Peyer's patch (tissue), 4 donors: ENCODE data around the gene SH3RF1. TPM values are rescaled to one million over a fixed set of nuclear protein-coding genes. Genes with fewer than 3 reads are reported as not detected.

Experiments used
- DNase-seq, 3 donors: peaks; one replicate each; pipeline ENCODE4 v3.0.0-alpha.2; 2017 to 2019
- H3K27ac ChIP-seq, 4 donors: fragments of 200-600 bp; sonication (generic); one replicate each; pipeline ENCODE4 v1.5.1; 2016 to 2019
- H3K27me3 ChIP-seq, 2 donors: fragments of 200-600 bp; sonication (generic); one replicate each; pipeline ENCODE4 v1.5.1; 2019
- H3K36me3 ChIP-seq, 3 donors: fragments of 200-600 bp; sonication (generic); one replicate each; pipeline ENCODE4 v1.5.1; 2016 to 2019
- H3K4me1 ChIP-seq, 4 donors: fragments of 200-600 bp; sonication (generic); one replicate each; pipeline ENCODE4 v1.5.1; 2016 to 2019
- H3K4me3 ChIP-seq, 4 donors: fragments of 200-600 bp; sonication (generic); 1 replicate in 3 of 4; 2 replicates in 1 of 4; pipeline ENCODE4 v1.5.1; 2016 to 2019; ENCODE audit warnings: mild to moderate bottlenecking in 1 of 4
- H3K9me3 ChIP-seq, 4 donors: fragments of 200-600 bp; sonication (generic); one replicate each; pipeline ENCODE4 v1.5.1; 2016 to 2019; ENCODE audit warnings: mild to moderate bottlenecking in 1 of 4
- CTCF ChIP-seq, 6 experiments: fragments of 450-650 bp in 4 of 6; fragments of 200-600 bp in 2 of 6; sonication (generic) in 1 of 6; IDR thresholded peaks; one replicate each; pipeline ENCODE4 v1.5.1; 2017 to 2019; ENCODE audit warnings: antibody characterized with exemption in 6 of 6, mild to moderate bottlenecking in 3 of 6, moderate library complexity in 1 of 6
- POLR2A ChIP-seq, 2 donors: fragments of 450-650 bp; IDR thresholded peaks; one replicate each; pipeline ENCODE4 v1.5.1; 2017; ENCODE audit warnings: antibody characterized with exemption in 2 of 2, mild to moderate bottlenecking in 2 of 2, moderate library complexity in 2 of 2
- total RNA-seq, 4 donors: library from RNA; depleted of rRNA; stranded (reverse); fragments of >200 nt; gene quantifications; one replicate each; pipeline ENCODE4 v1.1.0, GENCODE V29; 2016

SH3RF1 gene
- total RNA-seq, 4 donors from 2014 or later = 23.1 to 55.0 (median 48.1) TPM

DNA sequence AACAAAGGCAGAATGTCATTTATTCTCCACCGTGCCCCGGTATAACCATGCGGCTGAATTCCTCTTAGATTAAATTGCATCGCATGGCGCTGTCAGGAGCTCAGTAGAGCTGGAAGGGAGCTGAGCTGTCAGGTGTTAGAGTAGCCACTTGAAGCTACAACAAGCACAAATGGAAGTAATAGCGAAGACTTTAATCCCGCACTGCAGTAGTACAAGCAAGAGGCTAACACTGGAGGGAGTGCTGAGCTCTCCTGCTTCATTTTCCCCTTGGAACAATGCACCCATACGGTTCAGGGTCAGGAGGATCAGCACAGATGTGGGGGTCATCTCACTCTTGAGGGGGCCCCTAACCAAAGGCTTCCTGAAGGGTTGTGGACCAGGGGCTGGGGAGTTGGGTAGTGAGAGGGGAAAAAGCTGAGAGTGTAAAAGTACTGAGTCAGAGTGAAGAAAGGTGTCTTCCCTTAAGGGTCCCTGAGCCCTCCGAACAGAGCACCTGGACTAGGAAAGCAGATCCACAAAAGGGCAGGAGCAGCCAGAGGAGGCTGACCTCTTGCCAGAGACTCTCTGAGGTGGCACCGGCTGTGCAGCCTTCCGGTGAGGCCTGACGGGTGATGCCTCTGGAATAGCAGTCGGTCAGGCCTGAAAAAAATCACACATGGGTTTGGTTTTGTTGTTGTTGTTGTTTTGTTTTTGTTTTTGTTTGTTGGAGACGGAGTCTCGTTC lies 224.7 kb downstream of the SH3RF1 start:
- TF ChIP-seq CTCF (IDR thresholded peaks at IDR 0.05) (no peak), POLR2A (IDR thresholded peaks at IDR 0.05) (no peak)
- Histone ChIP-seq H3K4me3 (no peak overlapping the region), H3K9me3 (no peaks in the 10 kb centered on the region), H3K36me3 (no peaks in the 10 kb centered on the region), H3K27ac (no peak overlapping the region), H3K27me3 (no peaks in the 10 kb centered on the region), H3K4me1 (no peaks in the 10 kb centered on the region)
- no peak for DNase-seq

DNA sequence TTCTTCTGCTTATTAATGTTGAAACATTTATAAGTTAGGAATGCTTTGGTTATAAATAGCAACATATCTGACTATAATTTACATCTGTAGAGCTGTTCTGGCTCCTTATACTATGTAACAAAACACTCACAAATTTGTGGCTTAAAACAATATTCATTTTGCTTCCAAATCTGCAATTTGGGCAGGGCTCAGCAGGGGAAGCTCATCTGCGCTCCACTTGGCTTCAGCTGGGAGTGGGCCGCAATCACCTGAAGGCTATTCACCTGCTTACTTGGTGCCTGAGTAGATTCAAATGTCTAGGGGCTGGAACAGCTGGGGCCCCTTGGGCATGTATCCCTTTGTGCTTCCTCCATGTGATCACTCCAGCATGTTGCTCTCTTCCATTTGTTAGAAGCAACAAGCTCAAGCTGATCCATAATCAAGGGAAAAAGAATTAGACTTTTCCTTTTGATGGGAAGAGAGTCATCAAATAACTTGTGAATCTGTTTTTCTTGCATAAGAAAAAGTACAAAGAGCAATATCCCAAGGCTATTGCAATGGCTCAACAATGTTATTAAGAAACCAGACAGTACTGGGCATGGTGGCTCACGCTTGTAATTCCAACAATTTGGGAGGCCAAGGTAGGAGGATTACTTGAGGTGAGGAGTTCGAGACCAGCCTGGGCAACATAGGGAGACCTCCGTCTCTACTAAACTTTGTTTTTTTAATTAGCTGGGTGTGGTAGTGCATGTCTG lies 225.9 kb downstream of the SH3RF1 start:
- Histone ChIP-seq H3K4me3 (no peak overlapping the region), H3K36me3 (no peaks in the 10 kb centered on the region), H3K4me1 (no peaks in the 10 kb centered on the region), H3K9me3 (no peaks in the 10 kb centered on the region), H3K27ac (no peak overlapping the region), H3K27me3 (no peaks in the 10 kb centered on the region)
- TF ChIP-seq CTCF (IDR thresholded peaks at IDR 0.05) (no peak), POLR2A (IDR thresholded peaks at IDR 0.05) (no peak)
- DNase-seq = no peak
